Femur (tissue), 1 donor: ENCODE data around the gene GINS3.
A peak's percentile ranks its signal among the peaks of the same experiment; 100 is the strongest.

Experiments
- DNase-seq: peaks from one replicate; pipeline ENCODE4 v3.0.0-alpha.2; 2017

Gene GINS3

GRCh38 chr16:58392215-58393137 is at the start of gene GINS3:
Gene GINS3 (plus strand): TSS chr16:58392471. CDS start chr16:58392602, 131 bp downstream.
- peak; percentile 91 for DNase-seq

- no peak for DNase-seq
These were observed 48.7 kb upstream of the GINS3 start for GRCh38 chr16:58343562-58343961.

- DNase-seq, result no peak
These were observed 46.5 kb upstream of the GINS3 start for GRCh38 chr16:58345574-58346354.

GRCh38 chr16:58346831-58347371 is 45.4 kb upstream of the GINS3 start:
- DNase-seq, result no peak

- DNase-seq, result no peak
These were observed 43.3 kb upstream of the GINS3 start for GRCh38 chr16:58348986-58349385.

GRCh38 chr16:58352690-58353089 is 39.6 kb upstream of the GINS3 start:
- DNase-seq, result no peak

GRCh38 chr16:58360041-58360634 is 32.1 kb upstream of the GINS3 start:
- no peak for DNase-seq

- DNase-seq, result no peak
These were observed 30.5 kb upstream of the GINS3 start for GRCh38 chr16:58361726-58362125.

GRCh38 chr16:58363746-58364393 is 28.4 kb upstream of the GINS3 start:
- no peak for DNase-seq

- no peak for DNase-seq
These were observed 26.6 kb upstream of the GINS3 start for GRCh38 chr16:58365623-58366022.

GRCh38 chr16:58366247-58367031 is 25.8 kb upstream of the GINS3 start:
- no peak for DNase-seq

GRCh38 chr16:58367252-58367651 is 25.0 kb upstream of the GINS3 start:
- no peak for DNase-seq

GRCh38 chr16:58371841-58372240 is 20.4 kb upstream of the GINS3 start:
- no peak for DNase-seq

GRCh38 chr16:58375386-58375785 is 16.9 kb upstream of the GINS3 start:
- no peak for DNase-seq

GRCh38 chr16:58377932-58378331 is 14.3 kb upstream of the GINS3 start:
- no peak for DNase-seq

- DNase-seq, result no peak
These were observed 13.9 kb upstream of the GINS3 start for GRCh38 chr16:58378401-58378800.

- no peak for DNase-seq
These were observed 12.5 kb upstream of the GINS3 start for GRCh38 chr16:58379736-58380135.

- DNase-seq, result no peak
These were observed 10.6 kb upstream of the GINS3 start for GRCh38 chr16:58381661-58382060.

- DNase-seq, result no peak
These were observed 7.7 kb upstream of the GINS3 start for GRCh38 chr16:58384437-58385055.

GRCh38 chr16:58385218-58385773 is 7.0 kb upstream of the GINS3 start:
- no peak for DNase-seq

GRCh38 chr16:58389724-58390123 is 2.5 kb upstream of the GINS3 start:
- no peak for DNase-seq
